EH (cell line): Measurements from ENCODE around the gene EFTUD2.
A peak's percentile ranks its signal among the peaks of the same experiment; 100 is the strongest.
"Not testable (repeated sequence)": the region's sequence is repeated elsewhere in the genome, so short reads cannot be mapped to it uniquely, and the experiment has no call there.

ENCODE experiments used
- DNase-seq: peaks from one replicate; pipeline ENCODE4 v3.0.0-alpha.2; 2015; ENCODE audit warnings: low read depth

The EFTUD2 gene

DNA sequence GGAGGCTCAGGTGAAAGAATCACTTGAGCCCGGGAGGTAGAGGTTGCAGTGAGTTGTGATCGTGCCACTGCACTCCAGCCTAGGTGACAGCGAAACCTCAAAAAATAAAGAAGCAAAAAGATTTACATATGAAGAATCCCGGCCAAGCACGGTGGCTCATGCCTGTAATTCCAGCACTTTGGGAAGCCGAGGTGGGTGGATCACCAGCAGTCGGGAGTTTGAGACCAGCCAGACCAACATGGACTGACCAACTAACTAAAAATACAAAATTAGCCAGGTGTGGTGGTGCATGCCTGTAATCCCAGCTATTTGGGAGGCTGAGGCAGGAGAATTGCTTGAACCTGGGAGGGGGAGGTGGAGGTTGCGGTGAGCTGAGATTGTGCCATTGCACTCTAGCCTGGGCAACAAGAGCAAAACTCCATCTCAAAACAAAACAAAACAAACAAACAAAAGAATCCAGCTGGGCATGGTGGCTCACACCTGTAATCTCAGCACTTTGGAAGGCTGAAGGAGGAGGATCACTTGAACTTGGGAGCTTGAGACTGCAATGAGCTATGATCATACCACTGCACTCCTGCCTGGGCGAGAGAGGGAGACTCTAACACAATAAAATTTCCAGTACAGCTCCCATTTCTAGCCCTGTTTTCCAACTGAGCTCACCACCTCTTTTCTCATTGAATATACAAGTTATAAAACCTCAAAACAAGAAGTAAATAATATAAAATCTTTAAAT is 90.4 kb downstream of the EFTUD2 start:
- DNase-seq = not testable (repeated sequence)

DNA sequence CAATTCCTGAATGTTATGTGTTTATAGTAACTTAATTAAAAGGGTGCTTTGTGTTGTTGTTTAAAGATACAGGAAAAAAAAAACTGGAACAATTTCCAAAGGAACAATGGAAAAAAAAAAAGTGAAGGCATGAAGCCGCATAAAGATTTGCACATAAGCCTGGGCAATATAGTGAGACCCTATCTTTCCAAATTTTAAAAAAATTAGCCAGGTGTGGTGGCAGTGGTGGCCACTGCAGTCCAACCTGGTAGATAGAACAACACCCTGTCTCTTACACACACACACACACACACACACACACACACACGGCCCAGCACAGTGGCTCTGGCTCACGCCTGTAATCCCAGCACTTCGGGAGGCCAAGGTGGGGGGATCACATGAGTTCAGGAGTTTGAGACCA is 91.1 kb downstream of the EFTUD2 start:
- DNase-seq = no peak

DNA sequence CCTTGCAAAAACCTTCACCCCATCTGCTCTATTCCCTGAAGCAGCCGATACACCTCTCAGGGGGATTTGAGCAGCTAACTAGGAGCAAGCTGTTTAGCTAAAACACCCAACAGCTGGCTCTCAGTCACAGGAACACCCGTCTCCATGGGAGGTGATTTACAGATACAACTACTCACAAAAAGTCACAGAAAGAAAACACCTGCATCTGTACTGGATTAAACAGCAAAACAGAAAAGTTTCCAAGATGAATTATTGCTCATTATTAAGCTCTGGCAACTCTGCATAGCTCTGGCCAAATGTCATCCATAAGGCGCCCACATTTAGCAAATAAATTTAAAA is 91.5 kb downstream of the EFTUD2 start:
- DNase-seq = peak; percentile 25

DNA sequence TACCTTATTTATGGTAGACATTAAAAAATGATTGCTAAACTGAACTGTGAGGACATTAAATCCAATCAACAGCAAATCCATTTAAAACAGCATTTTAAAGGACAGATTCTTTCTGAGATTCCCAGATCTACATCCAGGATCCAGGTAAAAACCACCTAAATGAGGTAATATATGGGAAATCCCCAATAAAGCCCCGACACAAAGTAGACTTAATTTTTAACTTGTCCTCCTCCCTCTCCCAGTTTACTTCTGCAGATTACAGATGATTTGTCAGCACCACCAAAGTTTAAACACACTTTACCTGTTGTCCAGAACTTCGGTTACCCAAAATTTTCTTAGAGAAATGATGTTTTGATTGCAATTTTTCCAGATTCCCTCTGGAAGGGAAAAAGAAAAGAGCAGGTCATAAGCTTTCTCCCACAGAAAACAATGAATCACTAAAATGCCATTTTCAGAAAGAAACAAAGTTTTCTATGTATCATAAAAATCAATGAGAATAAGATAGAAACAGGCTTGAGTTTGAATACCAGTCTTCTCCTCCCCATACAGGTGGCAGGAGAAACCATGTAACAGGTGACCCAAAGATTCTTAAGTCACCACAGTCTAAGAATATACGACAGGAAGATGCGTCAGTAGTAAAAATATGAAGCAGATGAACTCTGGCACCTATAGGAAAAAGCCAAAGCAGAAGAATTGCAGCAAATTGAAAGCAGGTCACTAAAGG is 92.0 kb downstream of the EFTUD2 start:
- no peak for DNase-seq

DNA sequence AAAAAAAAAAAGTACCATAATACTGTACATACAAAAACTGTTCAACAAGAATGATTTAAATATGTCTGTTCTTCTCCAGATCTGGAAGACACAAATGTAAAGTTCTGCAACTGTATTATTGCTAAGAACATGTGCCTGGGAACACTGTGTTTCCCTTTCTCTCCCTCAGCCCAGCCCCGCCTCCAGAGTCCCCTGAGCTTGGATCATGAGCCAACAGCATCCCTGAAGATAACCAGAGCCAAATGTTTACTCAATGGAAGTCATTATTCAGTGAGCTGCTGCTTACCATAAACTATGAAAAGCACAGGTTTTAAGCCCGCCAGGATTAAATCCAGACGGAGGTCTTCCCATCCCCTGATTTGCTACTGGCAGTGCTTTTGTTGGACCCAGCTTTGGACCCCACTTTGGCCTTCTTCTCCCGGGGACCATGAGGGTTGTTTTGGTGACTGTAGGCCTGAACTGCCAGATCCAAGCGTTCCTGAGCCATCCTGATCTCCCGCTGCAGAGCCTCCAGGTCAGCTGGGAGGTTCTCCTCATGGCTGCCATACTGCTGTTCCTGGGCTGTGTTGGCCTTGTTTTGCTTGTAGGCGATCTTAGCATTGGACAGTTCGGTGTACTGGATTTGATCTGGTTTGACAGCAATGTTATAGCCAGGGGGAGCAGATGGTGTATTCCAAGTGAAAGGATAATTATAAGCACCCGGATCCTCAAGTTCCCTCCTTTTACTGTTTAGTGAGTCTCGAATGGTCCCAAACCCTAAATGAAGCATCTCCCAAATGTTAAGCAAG is 94.7 kb downstream of the EFTUD2 start:
- peak; percentile 25 for DNase-seq

DNA sequence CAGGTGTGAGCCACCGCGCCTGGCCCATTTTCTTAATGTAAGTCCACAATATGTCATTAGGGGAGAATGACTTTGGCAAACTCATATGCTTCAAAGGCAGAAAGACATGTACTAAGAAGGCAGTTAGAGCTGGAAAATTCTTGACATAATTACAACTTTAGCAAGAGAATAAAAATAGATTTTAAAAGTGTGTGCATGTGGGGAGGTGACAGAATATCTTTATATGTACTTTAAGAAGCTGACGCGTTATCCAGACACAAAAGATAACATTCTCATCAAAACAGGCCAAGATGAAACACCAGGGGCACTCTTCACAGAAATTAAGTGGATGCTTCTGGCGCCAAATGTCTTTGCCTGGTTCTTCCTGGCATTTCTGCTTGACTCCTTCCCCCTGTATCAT is 97.4 kb downstream of the EFTUD2 start:
- peak; percentile 61 for DNase-seq
